Stimulated activated memory B cell treated with anti-CD40 and anti-IgM and Interleukin-4, amounts not matched to agents 10 μg/mL and 1 μg/mL and 100 μg/mL, for 72 hours (primary cell): Measurements from ENCODE around the gene POTEE.
"Not testable (repeated sequence)": the region's sequence is repeated elsewhere in the genome, so short reads cannot be mapped to it uniquely, and the experiment has no call there.

Experiments used
- ATAC-seq: fragments of 150-1000 bp; cut with Tn5 transposase; 2 replicates; pipeline ENCODE4 v1.10.0; 2021
- H3K27ac Mint-ChIP-seq: one replicate; pipeline ENCODE4 v1.8.0; 2022; ENCODE audit warnings: mild to moderate bottlenecking, mixed read lengths
- H3K27me3 Mint-ChIP-seq: one replicate; pipeline ENCODE4 v1.8.0; 2022; ENCODE audit warnings: mixed read lengths
- H3K36me3 Mint-ChIP-seq: one replicate; pipeline ENCODE4 v1.8.0; 2022; ENCODE audit warnings: mixed read lengths
- H3K4me1 Mint-ChIP-seq: one replicate; pipeline ENCODE4 v1.8.0; 2022; ENCODE audit warnings: mixed read lengths
- H3K4me3 Mint-ChIP-seq: one replicate; pipeline ENCODE4 v1.8.0; 2022; ENCODE audit warnings: mild to moderate bottlenecking, moderate library complexity, mixed read lengths
- H3K9me3 Mint-ChIP-seq: one replicate; pipeline ENCODE4 v1.8.0; 2022; ENCODE audit warnings: mixed read lengths

POTEE gene

DNA sequence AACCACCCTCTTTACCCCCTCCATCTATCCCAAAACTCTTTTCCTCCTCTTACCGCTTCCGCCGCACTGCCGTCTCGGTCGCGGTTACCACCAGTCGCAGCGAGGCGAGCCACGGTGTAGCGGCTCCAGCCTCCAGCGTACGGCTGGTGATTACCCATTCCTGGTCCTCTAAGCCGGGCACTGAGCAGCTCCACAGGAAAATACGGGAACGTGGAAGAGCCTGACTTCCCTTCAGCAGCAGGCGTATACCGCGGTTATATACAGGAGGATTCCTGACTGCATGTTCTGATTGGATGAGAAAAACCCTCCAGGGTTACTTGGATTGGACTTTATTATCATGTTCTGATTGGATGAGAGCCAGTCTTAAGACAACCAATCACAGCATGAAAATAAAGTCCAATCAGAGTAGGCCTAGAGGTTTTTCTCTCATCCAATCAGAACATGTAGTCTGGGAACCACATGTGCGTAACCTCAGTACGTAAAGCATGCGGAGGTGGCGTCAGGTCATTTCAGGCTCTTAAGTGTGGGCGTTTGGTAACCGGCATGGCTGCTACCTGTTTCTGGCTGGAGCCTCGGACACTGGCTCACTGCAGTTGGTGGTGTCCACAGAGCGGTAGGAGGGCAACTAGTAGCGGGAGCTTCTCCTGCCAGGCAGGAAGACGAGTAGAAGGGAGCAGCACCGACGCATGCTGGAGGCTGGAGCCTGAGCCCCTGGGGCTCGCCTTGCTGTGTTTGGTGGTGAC, at the start of gene POTEE:
POTEE (plus strand) TSS at position 507 of the 743 bp plus-strand sequence. CDS start 8,867 bp downstream, outside the sequence.
- not testable (repeated sequence) for H3K27ac Mint-ChIP-seq, H3K4me1 Mint-ChIP-seq, ATAC-seq, H3K36me3 Mint-ChIP-seq, H3K9me3 Mint-ChIP-seq, H3K27me3 Mint-ChIP-seq, H3K4me3 Mint-ChIP-seq

DNA sequence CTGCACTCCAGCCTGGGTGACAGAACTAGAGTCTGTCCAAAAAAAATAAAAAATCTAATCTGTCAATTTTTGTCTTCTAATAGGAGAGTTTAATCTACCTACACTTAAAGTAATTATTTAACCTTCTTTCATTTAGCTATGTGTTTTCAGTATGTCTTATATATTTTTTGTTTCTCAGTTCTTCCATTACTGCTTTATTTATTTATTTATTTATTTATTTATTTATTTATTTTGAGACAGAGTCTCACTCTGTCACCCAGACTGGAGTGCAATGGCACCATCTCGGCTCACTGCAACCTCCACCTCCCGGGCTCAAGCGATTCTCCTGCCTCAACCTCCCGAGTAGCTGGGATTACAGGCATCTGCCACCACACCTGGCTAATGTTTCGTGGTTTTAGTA, 43.8 kb upstream of the POTEE start:
- H3K27me3 Mint-ChIP-seq, H3K4me1 Mint-ChIP-seq, H3K36me3 Mint-ChIP-seq, H3K9me3 Mint-ChIP-seq, H3K4me3 Mint-ChIP-seq, H3K27ac Mint-ChIP-seq, ATAC-seq: not testable (repeated sequence)

DNA sequence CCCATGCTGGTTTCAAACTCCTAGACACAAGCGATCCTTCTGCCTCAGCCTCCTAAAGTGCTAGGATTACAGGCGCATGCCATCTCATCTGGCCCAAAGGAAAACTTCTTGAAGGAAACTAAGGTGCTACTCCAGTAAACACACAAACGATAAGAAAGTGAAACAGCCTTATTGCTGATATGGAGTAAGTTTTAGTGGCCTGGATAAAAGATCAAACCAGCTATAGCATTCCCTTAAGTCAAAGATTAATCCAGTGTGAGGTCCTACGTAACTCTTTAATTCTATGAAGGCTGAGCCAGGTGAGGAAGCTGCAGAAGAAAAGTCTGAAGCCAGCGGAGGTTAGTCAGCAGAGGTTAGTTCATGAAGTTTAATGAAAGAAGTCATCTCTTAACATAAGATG, 40.8 kb upstream of the POTEE start:
- Mint-ChIP-seq H3K4me3 (no peak overlapping the region), H3K36me3 (no peaks in the 10 kb centered on the region), H3K27me3 (no peaks in the 10 kb centered on the region), H3K9me3 (no peaks in the 10 kb centered on the region), H3K27ac (no peak overlapping the region), H3K4me1 (no peaks in the 10 kb centered on the region)
- no peak for ATAC-seq

DNA sequence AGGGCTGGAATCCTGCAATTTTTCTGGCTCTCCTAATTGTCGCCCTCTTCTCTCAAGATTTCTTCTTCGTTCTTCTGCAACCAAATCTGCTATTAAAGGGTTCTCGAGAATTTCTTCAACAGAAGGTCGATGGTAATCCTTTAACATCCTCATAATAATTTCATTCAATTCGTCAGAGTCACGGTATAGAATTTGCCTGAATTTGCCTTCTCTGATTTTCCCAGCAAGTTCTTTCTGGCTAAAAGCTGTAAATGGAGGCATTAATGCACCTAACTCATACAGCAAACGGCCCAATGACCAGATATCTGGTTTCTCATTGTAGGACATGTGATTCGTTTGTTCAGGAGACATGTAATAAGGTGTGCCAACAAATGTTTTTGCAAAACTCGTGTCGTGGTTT, 31.3 kb upstream of the POTEE start:
- not testable (repeated sequence) for H3K36me3 Mint-ChIP-seq, H3K4me1 Mint-ChIP-seq, ATAC-seq, H3K27ac Mint-ChIP-seq, H3K9me3 Mint-ChIP-seq, H3K4me3 Mint-ChIP-seq
- peaks cover 59% of the 10 kb centered on the region for H3K27me3 Mint-ChIP-seq

DNA sequence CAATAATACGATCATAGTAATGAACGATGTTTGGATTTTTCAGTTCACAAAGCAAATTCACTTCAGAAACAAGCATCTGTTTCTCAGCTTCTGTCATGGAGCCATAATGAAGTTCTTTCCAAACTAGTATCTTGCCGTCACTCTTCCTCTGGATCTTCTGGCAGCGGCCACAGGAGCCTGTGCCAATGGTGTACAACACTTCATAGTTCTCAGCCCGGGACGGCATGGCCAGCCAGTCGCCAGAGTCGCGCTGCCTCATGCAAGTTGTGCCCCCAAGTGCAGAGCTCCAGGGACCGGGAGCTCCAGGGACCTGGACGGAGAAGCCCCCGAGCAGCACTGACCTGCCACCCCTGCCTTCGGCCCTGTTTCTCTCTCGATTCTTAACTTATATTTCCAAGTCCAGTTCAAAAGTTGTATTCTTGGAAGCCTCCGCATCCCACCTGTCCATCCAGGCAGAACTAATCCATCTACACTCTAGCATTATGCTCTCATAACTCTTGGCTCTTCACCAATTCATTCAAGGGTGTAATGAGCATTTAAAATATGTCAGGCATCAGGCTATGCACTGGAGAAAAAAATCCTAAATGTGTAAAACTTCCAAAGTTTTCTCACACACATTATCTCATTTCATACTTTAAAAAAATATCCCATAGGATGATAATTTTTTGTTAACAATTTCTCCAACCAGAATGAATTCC, 30.5 kb upstream of the POTEE start:
- ATAC-seq, H3K4me1 Mint-ChIP-seq, H3K27ac Mint-ChIP-seq, H3K4me3 Mint-ChIP-seq, H3K9me3 Mint-ChIP-seq, H3K36me3 Mint-ChIP-seq: not testable (repeated sequence)
- H3K27me3 Mint-ChIP-seq, result peaks cover 62% of the 10 kb centered on the region

DNA sequence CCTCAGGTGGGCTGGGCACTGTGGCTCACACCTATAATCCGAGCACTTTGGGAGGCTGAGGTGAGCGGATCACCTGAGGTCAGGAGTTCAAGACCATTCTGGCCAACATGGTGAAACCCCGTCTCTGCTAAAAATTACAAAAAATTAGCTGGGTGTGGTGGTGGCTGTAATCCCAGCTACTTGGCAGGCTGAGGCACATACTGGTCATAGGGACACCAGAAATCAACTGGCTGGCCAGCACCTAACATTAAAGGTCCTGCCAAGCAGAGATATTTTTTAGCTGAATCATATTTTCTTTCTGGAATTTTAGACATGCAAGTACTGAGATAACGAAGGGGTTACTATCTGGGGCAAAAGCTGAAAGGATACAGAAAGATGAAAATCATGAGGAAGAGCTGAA, 27.9 kb upstream of the POTEE start:
- not testable (repeated sequence) for ATAC-seq, H3K36me3 Mint-ChIP-seq, H3K9me3 Mint-ChIP-seq, H3K4me3 Mint-ChIP-seq, H3K27ac Mint-ChIP-seq, H3K4me1 Mint-ChIP-seq
- H3K27me3 Mint-ChIP-seq, result peaks cover 44% of the 10 kb centered on the region

DNA sequence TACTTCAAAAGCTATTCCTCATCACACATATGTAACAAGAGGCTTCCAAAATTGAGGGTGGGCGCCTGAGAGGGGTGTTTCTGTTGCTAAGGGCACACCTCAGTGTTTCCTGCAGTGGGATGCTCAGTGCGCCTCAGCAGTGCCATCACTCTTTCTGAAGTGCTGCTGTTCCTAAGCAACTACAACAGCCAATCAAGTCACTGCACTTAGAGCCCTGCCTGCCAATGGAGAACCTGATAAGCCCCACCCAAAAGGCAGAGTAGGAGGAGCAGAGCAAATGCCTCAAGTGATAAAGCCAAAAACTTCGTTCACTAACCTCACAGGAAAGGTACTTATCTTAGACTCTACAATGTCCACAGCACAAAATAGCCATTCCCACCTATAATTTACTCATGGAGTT, 15.9 kb upstream of the POTEE start:
- not testable (repeated sequence) for H3K27ac Mint-ChIP-seq, H3K4me3 Mint-ChIP-seq, H3K4me1 Mint-ChIP-seq, H3K9me3 Mint-ChIP-seq, H3K36me3 Mint-ChIP-seq, H3K27me3 Mint-ChIP-seq, ATAC-seq

DNA sequence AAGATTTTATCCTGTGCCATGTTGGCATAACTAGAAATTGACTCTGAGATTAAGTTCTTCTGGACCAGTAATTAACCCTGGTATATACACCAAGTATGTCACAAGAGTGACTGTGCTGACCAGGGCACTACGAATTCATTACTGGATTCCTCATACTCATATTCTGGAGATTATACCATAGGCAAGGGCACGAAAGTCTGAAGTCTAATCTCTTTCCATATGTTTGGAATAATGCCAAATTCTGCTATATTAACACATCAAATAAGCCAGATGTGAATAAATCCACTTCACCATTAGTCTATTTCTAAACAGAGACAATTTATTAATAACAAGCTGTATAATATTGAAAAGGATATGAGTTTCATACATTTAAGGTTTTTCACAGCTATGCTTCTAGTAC, 13.2 kb upstream of the POTEE start:
- H3K36me3 Mint-ChIP-seq, ATAC-seq, H3K27me3 Mint-ChIP-seq, H3K9me3 Mint-ChIP-seq, H3K4me3 Mint-ChIP-seq, H3K4me1 Mint-ChIP-seq, H3K27ac Mint-ChIP-seq: not testable (repeated sequence)

DNA sequence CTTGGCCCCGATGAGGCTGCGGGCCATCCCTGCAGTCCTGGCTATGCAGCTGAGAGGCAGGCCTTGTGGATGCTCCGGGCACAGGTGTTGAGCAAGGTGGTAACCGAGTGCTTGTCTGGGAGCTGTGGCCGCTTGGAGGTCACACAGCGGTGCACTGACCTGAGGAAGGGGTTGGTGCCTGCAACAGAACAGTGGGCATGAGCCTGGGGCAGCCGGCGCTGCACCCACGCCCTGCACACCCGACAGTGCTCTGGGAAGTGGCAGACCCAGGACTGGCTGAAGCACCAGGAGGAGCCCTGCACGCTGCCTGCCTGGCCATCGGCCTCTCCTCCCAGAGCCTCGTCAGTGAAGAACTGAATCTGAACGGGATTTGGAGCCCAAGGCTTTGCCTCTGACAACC, 8.2 kb upstream of the POTEE start:
- Mint-ChIP-seq H3K27me3 (no peaks in the 10 kb centered on the region), H3K9me3 (no peaks in the 10 kb centered on the region), H3K27ac (no peak overlapping the region), H3K4me3 (no peak overlapping the region), H3K36me3 (no peaks in the 10 kb centered on the region), H3K4me1 (no peaks in the 10 kb centered on the region)
- no peak for ATAC-seq

DNA sequence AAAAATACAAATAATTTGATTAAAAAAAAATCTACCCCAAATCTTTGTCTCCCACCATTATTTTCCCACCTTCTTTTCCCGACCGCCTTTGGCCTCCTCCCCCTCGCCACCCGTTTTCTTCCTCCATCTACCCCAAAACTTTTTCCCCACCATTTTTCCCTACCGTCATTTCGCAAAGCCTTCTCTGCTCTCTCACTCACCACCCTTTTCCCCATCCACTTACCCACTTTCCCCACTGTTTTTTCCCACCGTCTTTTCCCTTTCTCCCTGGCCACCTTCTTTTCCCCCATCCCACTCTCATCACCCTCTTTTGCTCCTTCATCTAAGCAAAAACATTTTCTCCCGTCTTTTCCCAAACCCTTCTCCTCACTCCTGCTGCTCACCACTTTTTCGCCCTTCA, 1.5 kb upstream of the POTEE start:
- H3K4me3 Mint-ChIP-seq, H3K36me3 Mint-ChIP-seq, H3K27ac Mint-ChIP-seq, H3K4me1 Mint-ChIP-seq, H3K27me3 Mint-ChIP-seq, H3K9me3 Mint-ChIP-seq, ATAC-seq: not testable (repeated sequence)

DNA sequence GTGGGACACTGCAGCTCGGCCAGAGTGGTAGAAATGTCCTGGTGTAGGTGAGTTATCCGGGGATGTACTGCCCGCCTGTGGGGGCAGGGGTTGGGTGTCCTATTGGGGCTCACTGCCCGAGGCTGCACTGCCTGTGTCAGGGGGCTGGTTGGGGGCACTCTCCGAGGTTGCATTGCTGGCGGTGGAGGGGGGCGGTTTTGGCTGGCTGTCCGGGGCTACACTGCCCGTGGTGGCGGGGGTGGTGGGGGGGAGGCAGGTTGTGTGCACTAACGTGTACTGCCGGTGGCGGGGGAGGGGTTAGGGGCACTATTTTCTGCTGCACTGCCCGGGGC, 403 bp downstream of the POTEE start:
- H3K27me3 Mint-ChIP-seq, result not testable (repeated sequence)

DNA sequence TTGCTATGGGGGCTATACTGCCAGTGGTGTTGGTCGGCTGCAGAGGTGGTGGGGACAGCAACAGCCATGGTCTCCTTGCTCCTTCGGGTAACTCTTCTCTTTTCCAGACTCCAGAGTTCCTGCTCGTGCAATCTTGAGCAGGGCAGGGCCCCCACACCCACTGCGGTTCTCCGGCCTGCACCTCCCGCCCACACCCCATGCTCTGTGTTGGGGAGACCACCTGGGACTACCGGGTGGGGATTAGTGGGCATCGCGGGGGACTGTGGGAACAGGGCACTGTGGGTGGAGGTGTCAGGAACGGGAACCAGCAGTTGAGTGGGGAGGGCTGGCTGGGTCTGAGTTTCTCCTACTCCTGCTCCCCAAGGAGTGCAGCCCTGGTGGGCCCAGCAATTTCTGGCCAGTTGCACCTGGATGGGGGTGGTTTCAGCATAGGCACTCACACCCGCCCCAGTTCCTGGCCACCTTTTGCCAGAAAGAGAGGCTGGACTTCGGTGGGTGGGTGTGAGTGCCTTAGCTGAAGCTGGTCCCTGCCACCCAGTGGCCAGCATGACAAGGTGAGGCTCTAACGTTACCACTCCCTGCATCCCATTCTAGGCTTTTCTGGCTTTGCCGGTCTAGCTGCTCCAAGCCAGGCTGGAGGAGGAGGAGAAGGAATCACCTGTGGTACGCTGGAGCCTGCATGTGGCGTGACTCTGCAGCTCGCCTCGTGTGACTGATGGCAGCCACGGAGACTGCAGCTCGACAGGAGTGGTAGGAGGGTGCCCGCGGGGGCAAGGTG, 1.3 kb downstream of the POTEE start:
- peak; percentile 34 for ATAC-seq
- H3K4me1 Mint-ChIP-seq, H3K27ac Mint-ChIP-seq, H3K36me3 Mint-ChIP-seq, H3K4me3 Mint-ChIP-seq, H3K9me3 Mint-ChIP-seq, H3K27me3 Mint-ChIP-seq: not testable (repeated sequence)

More for the DNA sequence above, 403 bp downstream of the POTEE start:
- not testable (repeated sequence) for ATAC-seq, H3K4me3 Mint-ChIP-seq, H3K36me3 Mint-ChIP-seq, H3K4me1 Mint-ChIP-seq, H3K27ac Mint-ChIP-seq, H3K9me3 Mint-ChIP-seq

DNA sequence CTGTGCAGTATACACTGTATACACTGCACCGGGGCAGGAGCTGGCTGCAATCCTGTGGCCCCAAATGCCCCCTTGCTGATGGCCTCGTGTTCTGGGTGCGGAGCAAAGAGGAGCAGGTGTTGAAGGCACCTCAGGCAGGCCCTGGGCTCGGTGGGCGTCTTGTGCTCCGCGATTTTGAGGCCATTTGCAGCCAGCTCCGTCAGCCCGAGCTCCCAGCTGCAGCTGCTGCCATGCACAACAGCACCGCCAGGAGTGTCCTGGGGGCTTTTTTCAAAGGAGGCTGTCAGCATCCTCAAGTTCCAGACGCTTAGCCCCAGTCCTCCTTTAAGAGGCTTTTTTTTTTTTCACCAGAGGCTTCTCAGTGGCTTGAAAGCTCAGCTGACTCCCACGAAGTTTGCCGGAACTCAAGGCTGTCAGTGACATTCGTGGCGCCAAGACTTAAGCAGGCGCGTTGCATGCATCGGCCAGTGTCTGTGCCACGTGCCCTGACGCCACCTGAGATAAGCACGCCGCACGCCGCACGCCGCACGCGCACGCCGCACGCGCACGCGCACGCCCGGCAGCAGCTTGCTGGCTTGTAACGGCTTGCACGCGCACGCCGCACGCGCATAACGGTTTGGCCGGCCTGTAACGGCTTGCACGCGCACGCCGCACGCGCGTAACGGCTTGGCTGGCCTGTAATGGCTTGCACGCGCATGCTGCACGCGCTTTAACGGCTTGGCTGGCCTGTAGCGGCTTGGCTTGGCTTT, 8.1 kb downstream of the POTEE start:
- not testable (repeated sequence) for H3K9me3 Mint-ChIP-seq, H3K27ac Mint-ChIP-seq, ATAC-seq, H3K27me3 Mint-ChIP-seq, H3K4me3 Mint-ChIP-seq, H3K36me3 Mint-ChIP-seq, H3K4me1 Mint-ChIP-seq

DNA sequence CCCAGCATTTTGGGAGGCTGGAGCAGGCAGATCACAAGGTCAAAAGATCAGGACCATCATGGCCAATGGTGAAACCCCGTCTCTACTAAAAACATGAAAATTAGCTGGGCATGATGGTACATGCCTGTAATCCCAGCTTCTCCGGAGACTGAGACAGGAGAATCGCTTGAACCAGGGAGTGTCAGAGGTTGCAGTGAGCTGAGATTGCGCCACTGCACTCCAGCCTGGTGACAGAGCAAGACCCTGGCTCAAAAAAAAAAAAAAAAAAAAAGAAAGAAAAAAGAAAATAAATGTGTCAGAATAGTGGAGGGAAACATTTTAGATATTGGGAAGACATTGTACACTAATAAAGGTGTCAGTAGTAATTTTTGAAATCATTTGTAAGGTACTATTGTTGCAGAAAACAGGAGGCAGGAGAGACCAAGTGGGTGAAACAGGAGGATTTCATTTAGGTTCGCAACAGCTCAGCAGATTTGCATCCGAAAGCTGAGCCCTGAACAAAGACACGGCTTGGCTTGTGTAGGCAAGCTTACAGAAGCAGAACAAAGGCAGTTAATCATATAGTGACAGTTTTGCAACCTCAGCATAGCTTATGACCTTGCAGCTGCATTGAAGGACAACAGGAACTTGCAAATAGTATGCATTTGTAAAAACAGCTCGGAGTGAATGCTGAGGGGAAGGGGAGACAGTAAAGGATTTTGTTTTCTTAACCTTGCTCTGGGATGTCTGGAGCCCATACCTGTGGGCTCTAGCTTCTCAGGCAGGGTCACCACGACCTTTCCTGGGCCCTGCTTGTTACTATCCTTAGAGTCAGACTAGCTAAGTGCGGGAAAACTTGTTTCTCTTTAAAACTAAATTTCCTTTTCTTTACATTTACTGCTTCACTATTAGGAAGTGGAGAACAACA, 26.5 kb downstream of the POTEE start:
- not testable (repeated sequence) for H3K27me3 Mint-ChIP-seq, H3K9me3 Mint-ChIP-seq, H3K4me3 Mint-ChIP-seq, H3K27ac Mint-ChIP-seq, ATAC-seq, H3K36me3 Mint-ChIP-seq, H3K4me1 Mint-ChIP-seq
